SK-N-MC (cell line): ENCODE results near the gene SDK1.

Experiments used
- DNase-seq: peaks from one replicate; pipeline ENCODE4 v3.0.0-alpha.2; 2011; ENCODE audit warnings: low read depth, low spot score
- H3K27ac ChIP-seq: fragments of 200-600 bp; sonication (generic); 2 replicates; pipeline ENCODE4 v1.5.1; 2016; ENCODE audit warnings: mixed run types
- H3K36me3 ChIP-seq: fragments of 200-600 bp; sonication (generic); 2 replicates; pipeline ENCODE4 v1.6.1; 2017; ENCODE audit warnings: antibody characterized with exemption, low read length, mixed read lengths; ENCODE audit not compliant: insufficient read depth
- H3K4me3 ChIP-seq: fragments of 200-600 bp; sonication (generic); 2 replicates; pipeline ENCODE4 v1.5.1; 2016
- H3K9ac ChIP-seq: fragments of 200-600 bp; sonication (generic); 2 replicates; pipeline ENCODE4 v1.8.0; 2017; ENCODE audit warnings: mixed run types, mixed read lengths; ENCODE audit not compliant: insufficient read length
- H3K9me3 ChIP-seq: fragments of 200-600 bp; sonication (generic); 2 replicates; pipeline ENCODE4 v1.6.1; 2017; ENCODE audit warnings: low read depth, mild to moderate bottlenecking, antibody characterized with exemption, low read length, moderate library complexity, mixed read lengths
- EZH2 ChIP-seq: fragments of 200-600 bp; sonication (generic); IDR thresholded peaks from one replicate; pipeline ENCODE4 v1.6.1; 2017; ENCODE audit warnings: antibody characterized with exemption
- FOXP2 ChIP-seq: optimal IDR thresholded peaks from 2 replicates; pipeline ENCODE3; 2011; ENCODE audit warnings: mild to moderate bottlenecking, moderate library complexity; ENCODE audit not compliant: insufficient read depth; ENCODE audit errors: extremely low read length, control extremely low read depth
- POLR2AphosphoS5 ChIP-seq: IDR thresholded peaks from 2 replicates; pipeline ENCODE4 v1.6.1; 2012; ENCODE audit warnings: mild to moderate bottlenecking, low read depth, low read length, borderline replicate concordance

Gene SDK1

GRCh38 chr7:4159761-4160554, 858.9 kb downstream of the SDK1 start:
- TF ChIP-seq POLR2AphosphoS5 (no peak), EZH2 (no peak), FOXP2 (no peak)
- Histone ChIP-seq H3K4me3 (no peak overlapping the region), H3K9me3 (no peaks in the 10 kb centered on the region), H3K27ac (no peak overlapping the region), H3K9ac (no peak overlapping the region), H3K36me3 (no peaks in the 10 kb centered on the region; the same call in 1 of the 2 replicates)
- no peak for DNase-seq

- H3K36me3 ChIP-seq, result no peaks in the 10 kb centered on the region; the same call in 1 of the 2 replicates
- H3K27ac ChIP-seq, result no peak overlapping the region
- TF ChIP-seq EZH2, result no peak
- TF ChIP-seq FOXP2, result no peak
- no peak for TF ChIP-seq POLR2AphosphoS5
- no peak overlapping the region for H3K4me3 ChIP-seq
- no peak overlapping the region for H3K9ac ChIP-seq
- no peaks in the 10 kb centered on the region for H3K9me3 ChIP-seq
- DNase-seq, result no peak
Observed at GRCh38 chr7:4162884-4163564, 862.0 kb downstream of the SDK1 start.

GRCh38 chr7:4163565-4164203, 862.6 kb downstream of the SDK1 start:
- H3K36me3 ChIP-seq, result no peaks in the 10 kb centered on the region; the same call in 1 of the 2 replicates
- no peak overlapping the region for H3K4me3 ChIP-seq
- no peak overlapping the region for H3K27ac ChIP-seq
- H3K9ac ChIP-seq, result no peak overlapping the region
- TF ChIP-seq EZH2 (no peak), FOXP2 (no peak), POLR2AphosphoS5 (no peak)
- no peak for DNase-seq
- no peaks in the 10 kb centered on the region for H3K9me3 ChIP-seq

GRCh38 chr7:4164556-4164955, 863.5 kb downstream of the SDK1 start:
- no peak for TF ChIP-seq POLR2AphosphoS5
- Histone ChIP-seq H3K27ac (no peak overlapping the region), H3K9ac (no peak overlapping the region), H3K4me3 (no peak overlapping the region), H3K36me3 (no peaks in the 10 kb centered on the region; the same call in 1 of the 2 replicates), H3K9me3 (no peaks in the 10 kb centered on the region)
- DNase-seq, result no peak

- Histone ChIP-seq H3K36me3 (no peaks in the 10 kb centered on the region; the same call in 1 of the 2 replicates), H3K27ac (no peak overlapping the region), H3K9ac (no peak overlapping the region), H3K9me3 (no peaks in the 10 kb centered on the region), H3K4me3 (no peak overlapping the region)
- TF ChIP-seq EZH2, result no peak
- DNase-seq, result no peak
Observed at GRCh38 chr7:4166340-4166739, 865.3 kb downstream of the SDK1 start.

GRCh38 chr7:4166807-4167206, 865.8 kb downstream of the SDK1 start:
- DNase-seq, result no peak
- Histone ChIP-seq H3K9me3 (no peaks in the 10 kb centered on the region), H3K36me3 (no peaks in the 10 kb centered on the region; the same call in 1 of the 2 replicates), H3K27ac (no peak overlapping the region), H3K4me3 (no peak overlapping the region), H3K9ac (no peak overlapping the region)
- TF ChIP-seq POLR2AphosphoS5 (no peak), EZH2 (no peak), FOXP2 (no peak)

- Histone ChIP-seq H3K36me3 (no peaks in the 10 kb centered on the region; the same call in 1 of the 2 replicates), H3K9me3 (no peaks in the 10 kb centered on the region), H3K27ac (no peak overlapping the region), H3K4me3 (no peak overlapping the region), H3K9ac (no peak overlapping the region)
- no peak for TF ChIP-seq FOXP2
- no peak for TF ChIP-seq POLR2AphosphoS5
- no peak for TF ChIP-seq EZH2
- DNase-seq, result no peak
Observed at GRCh38 chr7:4167385-4167910, 866.4 kb downstream of the SDK1 start.

- no peak for DNase-seq
- no peaks in the 10 kb centered on the region for H3K9me3 ChIP-seq
- no peak overlapping the region for H3K27ac ChIP-seq
- no peak for TF ChIP-seq POLR2AphosphoS5
- TF ChIP-seq EZH2, result no peak
- no peak for TF ChIP-seq FOXP2
- no peak overlapping the region for H3K9ac ChIP-seq
- no peaks in the 10 kb centered on the region; the same call in 1 of the 2 replicates for H3K36me3 ChIP-seq
- no peak overlapping the region for H3K4me3 ChIP-seq
Observed at GRCh38 chr7:4168041-4168440, 867.0 kb downstream of the SDK1 start.

- Histone ChIP-seq H3K9ac (no peak overlapping the region), H3K27ac (no peak overlapping the region), H3K9me3 (no peaks in the 10 kb centered on the region), H3K4me3 (no peak overlapping the region), H3K36me3 (no peaks in the 10 kb centered on the region; the same call in 1 of the 2 replicates)
- TF ChIP-seq POLR2AphosphoS5, result no peak
- no peak for TF ChIP-seq EZH2
- no peak for TF ChIP-seq FOXP2
- DNase-seq, result no peak
Observed at GRCh38 chr7:4168541-4168940, 867.5 kb downstream of the SDK1 start.
